Activated CD4-positive, alpha-beta T cell treated with anti-CD3 and anti-CD28 coated beads, Interleukin-2, Interleukin-4, amounts not matched to agents 100 ng/mL and 50 ng/mL, durations not matched to agents 16 hours and 8 hours (primary cell): ENCODE measurements around the gene RIN3.
"Not testable (repeated sequence)": the region's sequence is repeated elsewhere in the genome, so short reads cannot be mapped to it uniquely, and the experiment has no call there.

Experiments
- DNase-seq: peaks from one replicate; pipeline ENCODE4 v3.0.0-alpha.2; 2020; ENCODE audit warnings: low spot score

Gene RIN3

DNA sequence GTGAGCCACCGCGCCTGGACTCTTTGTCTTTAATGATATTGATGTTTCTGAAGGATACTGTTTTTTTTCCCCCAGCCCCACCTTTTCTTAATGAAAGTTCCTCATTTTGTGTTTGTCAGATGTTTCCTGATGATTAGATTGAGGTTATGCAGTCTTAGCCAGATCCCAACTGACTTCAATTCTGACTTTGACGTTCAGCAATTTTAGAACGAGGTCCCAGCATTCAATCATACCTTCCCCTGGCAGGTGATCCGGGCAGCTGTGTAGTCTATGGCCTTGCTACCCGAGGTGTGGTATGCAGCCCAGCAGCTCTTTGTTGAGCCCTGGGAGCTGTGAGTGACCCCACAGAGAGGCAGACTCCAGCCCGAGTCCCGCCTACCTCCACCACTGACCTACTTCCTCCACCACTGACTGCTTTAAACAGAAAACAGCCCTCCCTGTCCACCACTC, 152.1 kb downstream of the RIN3 start:
- no peak for DNase-seq

DNA sequence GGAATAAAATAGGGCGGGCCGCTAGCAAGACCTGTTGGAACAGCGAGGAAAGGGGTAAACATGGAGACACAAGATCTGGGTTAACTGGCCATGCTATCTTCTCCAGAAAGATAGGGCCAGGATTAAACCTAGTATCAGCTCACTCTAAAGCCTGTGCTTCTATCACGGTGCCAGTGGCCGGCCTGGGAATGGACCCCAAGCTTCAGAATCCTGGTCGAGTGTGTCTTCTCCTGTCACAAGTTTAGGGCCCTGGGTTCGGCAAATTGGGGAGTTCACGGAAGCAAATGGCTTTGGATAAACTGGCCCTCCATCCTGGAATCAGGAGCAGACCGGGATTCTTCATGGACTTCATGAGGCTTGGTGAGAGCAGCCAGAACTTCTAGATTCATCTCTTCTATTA, 152.7 kb downstream of the RIN3 start:
- no peak for DNase-seq

- DNase-seq: no peak
These were observed 154.8 kb downstream of the RIN3 start for GRCh38 chr14:92668276-92668973.

DNA sequence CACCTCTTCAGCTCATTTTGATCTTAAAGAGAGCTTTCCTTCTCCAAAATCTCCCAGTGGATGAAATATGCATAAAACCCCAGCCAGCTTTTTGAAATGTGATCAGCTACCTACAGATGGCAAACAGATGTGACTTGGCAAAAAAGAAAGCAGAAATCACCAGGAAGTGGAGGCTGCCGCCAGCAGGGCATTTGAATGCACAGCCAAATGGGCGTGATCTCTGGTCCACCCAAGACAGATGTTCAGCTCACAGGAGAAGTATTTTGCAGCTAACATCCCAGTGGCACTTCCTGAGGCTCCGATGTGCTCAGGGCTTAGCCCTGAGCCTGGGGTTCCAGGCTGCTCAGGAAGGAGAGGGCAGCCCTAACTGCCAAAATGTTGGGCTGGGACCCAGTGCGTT, 156.6 kb downstream of the RIN3 start:
- DNase-seq: no peak

DNA sequence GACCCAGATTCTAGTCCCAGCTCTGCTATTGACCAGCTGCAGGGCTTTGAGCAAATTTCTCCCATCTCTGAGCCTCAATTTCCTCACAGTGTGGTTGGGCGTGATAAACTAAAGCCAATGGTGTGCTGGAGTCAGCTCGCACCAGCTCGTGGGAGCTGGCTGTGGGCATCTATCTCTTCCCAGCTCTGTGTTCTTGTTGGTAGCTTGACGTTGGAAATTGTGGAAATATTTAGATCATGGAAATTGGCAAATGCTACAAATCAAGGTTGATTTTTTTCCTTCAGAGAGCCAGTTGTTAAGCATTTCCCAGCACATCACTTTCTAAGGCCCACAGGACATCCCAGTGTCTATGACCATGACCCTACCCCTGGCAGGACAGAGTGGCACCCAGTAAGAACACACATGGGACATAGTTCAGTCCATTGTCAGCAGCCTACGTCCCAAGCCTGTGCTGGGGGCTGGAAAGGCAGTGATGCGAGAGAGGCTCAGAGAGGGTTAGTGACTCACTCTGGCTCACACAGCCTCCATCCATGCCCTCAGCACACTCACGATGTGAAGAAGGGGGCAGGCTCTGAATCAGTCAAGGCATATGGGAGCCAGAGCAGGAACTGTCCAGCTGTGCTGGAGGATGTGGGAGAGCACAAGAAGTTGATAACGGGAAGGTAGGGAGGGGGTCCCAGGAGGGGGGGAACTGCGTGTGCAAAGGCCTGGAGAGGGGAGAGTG, 157.2 kb downstream of the RIN3 start:
- DNase-seq: no peak

DNA sequence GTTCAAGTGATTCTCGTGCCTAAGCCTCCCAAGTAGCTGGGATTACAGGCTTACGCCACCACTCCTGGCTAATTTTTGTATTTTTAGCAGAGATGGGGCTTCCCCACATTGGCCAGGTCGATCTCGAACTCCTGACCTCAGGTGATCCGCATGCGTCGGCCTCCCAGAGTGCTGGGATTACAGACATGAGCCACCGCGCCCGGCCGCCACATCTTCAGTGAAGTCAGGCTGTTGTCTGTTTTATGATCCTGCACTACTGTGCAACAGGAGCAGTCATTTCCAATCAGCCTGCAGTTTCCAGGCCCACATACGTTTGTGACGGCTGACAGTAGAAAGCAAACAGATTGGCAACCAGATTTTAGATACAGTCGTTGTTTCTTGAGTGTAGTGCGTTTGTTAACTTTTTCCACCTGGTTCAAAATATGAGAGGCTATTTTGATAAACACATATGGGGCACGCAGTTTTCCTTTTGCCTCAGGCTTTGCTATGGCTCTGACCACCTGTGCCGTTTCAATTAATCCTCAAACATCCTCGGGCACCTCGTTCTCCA, 160.1 kb downstream of the RIN3 start:
- DNase-seq: no peak

DNA sequence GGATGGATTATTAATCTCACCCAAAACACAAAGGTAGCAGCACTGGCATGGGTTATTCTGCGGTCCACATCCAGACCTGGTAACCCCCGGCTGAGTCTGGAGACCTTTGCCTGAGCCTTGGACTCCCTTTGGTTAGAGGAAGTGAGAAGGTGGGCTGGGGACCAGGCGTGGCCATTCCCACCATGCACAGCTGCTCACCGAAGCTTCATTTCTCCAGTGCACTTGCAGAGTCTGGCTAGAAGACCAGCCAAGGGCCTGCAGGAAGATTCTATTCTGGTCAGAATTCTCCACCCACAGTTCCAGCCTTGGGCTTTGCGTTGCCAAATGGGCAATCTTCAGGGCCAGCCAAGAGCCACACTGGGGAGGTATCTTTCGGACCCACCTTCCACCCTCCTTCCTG, 161.8 kb downstream of the RIN3 start:
- no peak for DNase-seq

- DNase-seq: no peak
These were observed 162.4 kb downstream of the RIN3 start for GRCh38 chr14:92675976-92676375.

- no peak for DNase-seq
These were observed 163.0 kb downstream of the RIN3 start for GRCh38 chr14:92676403-92677086.

GRCh38 chr14:92677087-92677668, 163.6 kb downstream of the RIN3 start:
- DNase-seq: peak; percentile 40

- no peak for DNase-seq
These were observed 164.4 kb downstream of the RIN3 start for GRCh38 chr14:92677955-92678354.

GRCh38 chr14:92678766-92679165, 165.2 kb downstream of the RIN3 start:
- DNase-seq: no peak

DNA sequence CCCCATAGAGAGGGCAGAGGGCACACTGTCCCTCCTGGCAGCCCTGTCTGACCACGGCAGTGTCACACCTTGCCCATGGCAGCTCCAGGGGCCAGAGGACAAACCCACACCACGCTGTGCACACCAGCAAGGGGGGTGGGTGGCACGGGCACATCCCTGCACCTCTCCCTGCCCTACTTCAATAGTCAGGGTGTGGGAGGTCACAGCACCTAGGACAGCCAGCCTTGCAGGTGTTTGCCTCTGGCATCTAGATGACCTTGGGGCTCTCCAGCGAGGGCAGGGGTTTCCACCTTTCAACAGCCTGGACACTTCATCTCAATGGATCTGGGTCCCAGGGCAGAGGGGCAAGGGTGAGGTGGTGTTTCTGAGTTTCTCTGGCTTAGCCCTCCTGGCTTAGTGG, 165.7 kb downstream of the RIN3 start:
- DNase-seq: no peak

DNA sequence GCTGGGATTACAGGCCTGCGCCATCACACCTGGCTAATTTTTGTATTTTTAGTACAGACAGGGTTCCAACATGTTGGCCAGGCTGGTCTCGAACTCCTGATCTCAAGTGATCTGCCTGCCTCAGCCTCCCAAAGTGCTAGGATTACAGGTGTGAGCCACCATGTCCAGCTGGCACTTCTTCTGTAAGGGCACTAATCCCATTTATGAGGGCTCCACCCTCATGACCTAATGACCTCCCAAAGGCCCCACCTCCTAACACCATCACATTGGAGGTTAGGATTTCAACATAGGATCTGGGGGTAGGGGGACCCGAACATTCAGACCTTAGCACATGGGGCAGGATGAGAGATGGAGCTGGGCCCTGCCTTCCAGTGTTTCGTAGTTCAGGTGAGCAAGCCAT, 166.7 kb downstream of the RIN3 start:
- DNase-seq: not testable (repeated sequence)

DNA sequence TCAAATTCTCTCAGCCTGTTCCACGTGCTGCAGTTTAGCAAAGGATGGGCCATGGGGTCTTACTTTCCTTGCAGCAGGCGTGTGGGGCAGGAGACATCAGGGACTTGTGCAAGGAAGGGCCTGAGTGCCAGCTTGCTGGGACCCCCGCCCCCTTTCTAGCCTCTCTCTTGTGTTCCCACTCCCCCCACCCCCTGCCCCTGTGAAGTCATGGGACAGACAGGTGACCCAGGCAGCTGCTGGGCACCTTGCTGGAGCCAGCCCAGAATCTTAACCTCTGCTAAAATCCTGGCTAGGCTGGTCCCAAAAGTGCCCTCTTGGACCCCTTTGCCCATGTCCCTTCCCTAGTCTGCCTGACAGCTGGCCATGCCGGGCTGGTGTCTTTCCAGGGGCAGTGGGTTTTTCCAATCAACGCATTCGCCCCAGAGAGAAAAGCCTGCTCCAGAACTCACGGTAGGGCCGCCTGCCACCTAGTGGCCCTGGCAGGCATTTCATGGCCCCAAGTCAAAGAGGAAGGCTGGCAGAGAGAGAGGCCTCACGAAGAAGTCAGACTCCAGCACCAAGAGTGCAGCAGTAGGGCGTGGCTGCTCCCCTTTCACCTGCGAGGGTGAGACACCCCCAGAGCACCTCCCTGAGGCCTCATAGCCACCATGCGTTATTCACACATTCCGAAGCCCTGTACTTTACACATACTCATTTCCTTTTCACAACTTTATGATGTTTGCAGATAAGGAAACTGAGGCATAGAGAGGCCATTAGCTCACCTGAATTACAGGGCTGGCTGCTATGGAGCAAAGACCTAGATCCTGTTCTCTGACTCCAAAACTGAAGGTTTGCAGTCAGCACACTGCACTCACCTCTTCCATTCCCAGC, 167.4 kb downstream of the RIN3 start:
- peak; percentile 77 for DNase-seq

DNA sequence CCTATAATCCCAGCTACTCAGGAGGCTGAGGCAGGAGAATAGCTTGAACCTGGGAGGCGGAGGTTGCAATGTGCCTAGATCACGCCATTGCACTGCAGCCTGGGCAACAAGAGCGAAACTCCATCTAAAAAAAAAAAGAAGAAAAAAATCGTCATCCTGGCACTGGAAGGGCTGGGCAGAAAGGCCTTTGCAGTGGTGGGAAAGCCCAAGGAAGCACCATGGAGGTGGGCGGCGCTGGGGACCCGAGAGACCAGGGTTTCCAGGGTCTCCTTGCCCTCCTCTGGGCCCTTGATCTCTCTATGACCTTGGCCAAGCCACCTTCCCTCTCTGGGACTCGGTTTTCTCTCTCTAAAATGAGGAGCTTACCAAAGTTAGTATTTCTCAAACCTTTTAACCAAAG, 169.5 kb downstream of the RIN3 start:
- no peak for DNase-seq

DNA sequence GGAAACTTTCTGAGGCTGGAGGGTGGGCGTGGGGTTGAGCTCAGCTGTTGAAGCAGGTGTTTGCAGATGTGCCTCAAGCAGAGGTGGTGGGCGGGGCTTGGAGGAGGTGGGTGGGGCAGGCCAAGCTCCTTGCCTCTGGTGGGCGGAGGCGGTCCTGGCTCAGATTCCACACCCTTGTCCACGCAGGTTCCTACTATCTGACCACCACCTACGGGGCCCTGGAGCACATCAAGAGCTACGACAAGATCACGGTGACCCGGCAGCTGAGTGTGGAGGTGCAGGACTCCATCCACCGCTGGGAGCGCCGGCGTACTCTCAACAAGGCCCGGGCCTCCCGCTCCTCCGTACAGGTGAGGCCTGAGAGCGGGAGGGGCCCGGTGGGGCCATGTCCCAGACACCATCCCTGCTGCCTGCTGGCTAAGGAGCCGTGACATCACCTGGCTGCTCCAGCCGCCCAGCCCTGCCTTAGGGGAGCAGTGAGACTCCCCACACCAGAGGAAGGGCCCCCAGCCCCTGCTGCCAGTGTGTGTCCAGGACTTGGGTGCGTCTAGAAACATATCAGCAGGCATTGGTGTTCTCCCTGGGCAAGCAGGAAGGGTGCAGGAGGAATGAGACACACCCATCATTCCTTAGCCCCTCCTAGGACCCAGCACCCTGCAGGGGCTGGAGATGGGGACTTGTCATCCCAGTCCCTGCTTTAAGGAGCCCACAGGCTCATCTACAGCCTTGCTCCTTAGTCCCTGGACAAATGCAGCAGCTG, 171.4 kb downstream of the RIN3 start:
- no peak for DNase-seq

GRCh38 chr14:92685784-92686355, 172.3 kb downstream of the RIN3 start:
- DNase-seq: no peak

- DNase-seq: no peak
These were observed 172.9 kb downstream of the RIN3 start for GRCh38 chr14:92686411-92686899.

- DNase-seq: peak; percentile 72
These were observed 173.4 kb downstream of the RIN3 start for GRCh38 chr14:92686900-92687427.
